ENCODE results near the gene DIAPH2.

DNA sequence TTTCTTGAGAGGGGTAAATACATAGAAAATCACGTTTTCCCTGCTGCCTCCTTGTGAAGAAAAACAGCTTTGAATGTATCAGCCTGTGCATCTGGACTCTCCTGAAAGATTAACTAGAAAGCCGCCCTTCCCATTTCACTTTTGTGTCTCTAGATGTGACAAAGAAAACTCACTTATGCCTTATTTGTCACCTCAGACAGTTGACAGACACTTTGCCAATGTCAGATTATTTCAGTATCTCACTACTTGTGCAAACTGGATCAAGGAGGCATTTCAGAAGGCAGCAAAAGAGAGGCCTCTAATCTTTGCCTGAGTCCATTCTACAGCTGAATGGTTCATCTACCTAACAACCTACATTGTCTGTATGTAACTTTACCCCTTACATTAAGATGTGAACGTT is 954.0 kb downstream of the DIAPH2 start:
- TF ChIP-seq EZH2 (IDR thresholded peaks at IDR 0.05; ENCODE audit: insufficient read depth, poor library complexity, severe bottlenecking) (no peak), EZH2phosphoT487 (IDR thresholded peaks at IDR 0.05; ENCODE audit: insufficient read depth, low read depth) (no peak)

Data from GM23248 (cell line).